Loucy (cell line): Measurements from ENCODE around the gene NADK.
"Not testable (repeated sequence)": the region's sequence is repeated elsewhere in the genome, so short reads cannot be mapped to it uniquely, and the experiment has no call there.

Experiments
- EZH2phosphoT487 ChIP-seq: fragments of 200-600 bp; IDR thresholded peaks from 2 replicates; pipeline ENCODE4 v1.6.1; 2018; ENCODE audit warnings: antibody characterized with exemption, mild to moderate bottlenecking, moderate library complexity, borderline replicate concordance
- TF ChIP-seq, protein P1 (sequence below): fragments of 200-600 bp; sonication (generic); conservative IDR thresholded peaks from 2 replicates; pipeline ENCODE4 v1.5.1; 2014; ENCODE audit warnings: mild to moderate bottlenecking, antibody characterized with exemption, low read length

DNA sequence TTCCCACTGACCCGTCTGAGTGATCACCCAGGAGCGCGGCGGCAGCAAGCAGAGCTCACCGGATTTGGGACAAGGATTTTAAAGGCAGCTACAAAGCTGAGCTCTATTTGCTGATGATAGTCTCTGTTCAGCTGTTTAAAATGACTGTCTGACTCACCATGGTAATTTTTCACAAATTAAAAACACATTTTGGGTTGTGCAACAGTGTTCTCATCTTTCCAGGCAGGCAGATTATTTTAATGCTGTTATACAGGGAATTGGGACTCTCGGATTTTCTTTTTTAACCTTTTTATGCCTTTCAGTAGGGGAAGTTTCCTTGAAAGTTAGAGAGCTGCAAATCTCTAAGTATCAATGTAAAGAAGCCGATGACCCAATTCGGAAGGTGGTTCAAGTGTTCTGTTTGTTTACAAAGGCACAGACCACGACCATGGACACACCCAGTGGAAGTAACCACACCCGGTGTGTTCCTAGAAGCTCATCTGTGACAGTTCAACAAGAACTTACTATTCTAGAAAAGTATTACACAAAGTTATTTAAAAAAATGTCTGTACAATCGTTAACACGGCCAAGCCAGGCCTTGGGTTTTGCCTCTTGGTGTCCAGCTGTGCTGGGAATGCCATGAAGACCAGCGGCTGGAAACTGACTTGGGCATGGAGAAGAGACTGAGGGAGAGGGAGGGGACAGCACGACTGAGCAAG lies 49.8 kb downstream of the NADK start:
- TF ChIP-seq, protein P1, sequence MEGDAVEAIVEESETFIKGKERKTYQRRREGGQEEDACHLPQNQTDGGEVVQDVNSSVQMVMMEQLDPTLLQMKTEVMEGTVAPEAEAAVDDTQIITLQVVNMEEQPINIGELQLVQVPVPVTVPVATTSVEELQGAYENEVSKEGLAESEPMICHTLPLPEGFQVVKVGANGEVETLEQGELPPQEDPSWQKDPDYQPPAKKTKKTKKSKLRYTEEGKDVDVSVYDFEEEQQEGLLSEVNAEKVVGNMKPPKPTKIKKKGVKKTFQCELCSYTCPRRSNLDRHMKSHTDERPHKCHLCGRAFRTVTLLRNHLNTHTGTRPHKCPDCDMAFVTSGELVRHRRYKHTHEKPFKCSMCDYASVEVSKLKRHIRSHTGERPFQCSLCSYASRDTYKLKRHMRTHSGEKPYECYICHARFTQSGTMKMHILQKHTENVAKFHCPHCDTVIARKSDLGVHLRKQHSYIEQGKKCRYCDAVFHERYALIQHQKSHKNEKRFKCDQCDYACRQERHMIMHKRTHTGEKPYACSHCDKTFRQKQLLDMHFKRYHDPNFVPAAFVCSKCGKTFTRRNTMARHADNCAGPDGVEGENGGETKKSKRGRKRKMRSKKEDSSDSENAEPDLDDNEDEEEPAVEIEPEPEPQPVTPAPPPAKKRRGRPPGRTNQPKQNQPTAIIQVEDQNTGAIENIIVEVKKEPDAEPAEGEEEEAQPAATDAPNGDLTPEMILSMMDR, result not testable (repeated sequence)
- TF ChIP-seq EZH2phosphoT487, result not testable (repeated sequence)
